Testis (tissue), 2 donors: ENCODE measurements around the gene TMC1.

Experiments used
- POLR2A ChIP-seq: fragments of 450-650 bp; IDR thresholded peaks from one replicate; pipeline ENCODE4 v1.6.1; 2017; ENCODE audit warnings: antibody characterized with exemption, mild to moderate bottlenecking, moderate library complexity
- TF ChIP-seq, protein P1 (sequence below), 3 experiments: fragments of 450-650 bp in 2 of 3; fragments of 200-600 bp in 1 of 3; sonication (generic) in 1 of 3; IDR thresholded peaks; one replicate each; pipeline ENCODE4 v1.5.1; 2016 to 2019; ENCODE audit warnings: antibody characterized with exemption in 3 of 3, mild to moderate bottlenecking in 2 of 3, moderate library complexity in 1 of 3

GRCh38 chr9:72627956-72628540 is 106.6 kb downstream of the TMC1 start:
- TF ChIP-seq, protein P1, sequence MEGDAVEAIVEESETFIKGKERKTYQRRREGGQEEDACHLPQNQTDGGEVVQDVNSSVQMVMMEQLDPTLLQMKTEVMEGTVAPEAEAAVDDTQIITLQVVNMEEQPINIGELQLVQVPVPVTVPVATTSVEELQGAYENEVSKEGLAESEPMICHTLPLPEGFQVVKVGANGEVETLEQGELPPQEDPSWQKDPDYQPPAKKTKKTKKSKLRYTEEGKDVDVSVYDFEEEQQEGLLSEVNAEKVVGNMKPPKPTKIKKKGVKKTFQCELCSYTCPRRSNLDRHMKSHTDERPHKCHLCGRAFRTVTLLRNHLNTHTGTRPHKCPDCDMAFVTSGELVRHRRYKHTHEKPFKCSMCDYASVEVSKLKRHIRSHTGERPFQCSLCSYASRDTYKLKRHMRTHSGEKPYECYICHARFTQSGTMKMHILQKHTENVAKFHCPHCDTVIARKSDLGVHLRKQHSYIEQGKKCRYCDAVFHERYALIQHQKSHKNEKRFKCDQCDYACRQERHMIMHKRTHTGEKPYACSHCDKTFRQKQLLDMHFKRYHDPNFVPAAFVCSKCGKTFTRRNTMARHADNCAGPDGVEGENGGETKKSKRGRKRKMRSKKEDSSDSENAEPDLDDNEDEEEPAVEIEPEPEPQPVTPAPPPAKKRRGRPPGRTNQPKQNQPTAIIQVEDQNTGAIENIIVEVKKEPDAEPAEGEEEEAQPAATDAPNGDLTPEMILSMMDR (IDR thresholded peaks at IDR 0.05), result no peak
- no peak for TF ChIP-seq POLR2A
